Measurements from ENCODE around the gene AGBL3. TPM values are rescaled to one million over a fixed set of nuclear protein-coding genes. Genes with fewer than 3 reads are reported as not detected.

Gene AGBL3
- polyA plus RNA-seq (ENCODE audit: insufficient read length): 17.1 TPM
- long read RNA-seq, donor 1, partial matches to known transcripts: 0 of 1 reads
- long read RNA-seq, donor 1, other reads (novel, unspliced or antisense): 0 of 1 reads
- long read RNA-seq, donor 2: 0 reads
- long read RNA-seq, donor 3, partial matches to known transcripts: 11 of 12 reads
- long read RNA-seq, donor 3, other reads (novel, unspliced or antisense): 0 of 12 reads
- long read RNA-seq, donor 4: 0 reads
- long read RNA-seq, donor 5, partial matches to known transcripts: 0 of 1 reads
- long read RNA-seq, donor 5, other reads (novel, unspliced or antisense): 0 of 1 reads
- long read RNA-seq, donor 6: 0 reads
- long read RNA-seq, donor 7, partial matches to known transcripts: 21 of 32 reads
- long read RNA-seq, donor 7, other reads (novel, unspliced or antisense): 10 of 32 reads
- long read RNA-seq, donor 8: 0 reads

- DNase-seq: peak; percentile 97
Measured at GRCh38 chr7:134986363-134987251, at the start of gene AGBL3. AGBL3 (plus strand) TSS chr7:134986508; CDS start chr7:134987934, 1,426 bp downstream.

GRCh38 chr7:134936893-134937510 is 49.3 kb upstream of the AGBL3 start:
- DNase-seq: no peak

- DNase-seq: no peak
Measured at GRCh38 chr7:134938141-134938540, 48.2 kb upstream of the AGBL3 start.

- no peak for DNase-seq
Measured at GRCh38 chr7:134939136-134939535, 47.2 kb upstream of the AGBL3 start.

GRCh38 chr7:134940729-134941128 is 45.6 kb upstream of the AGBL3 start:
- no peak for DNase-seq

- no peak for DNase-seq
Measured at GRCh38 chr7:134941185-134941900, 45.0 kb upstream of the AGBL3 start.

GRCh38 chr7:134941952-134942351 is 44.4 kb upstream of the AGBL3 start:
- DNase-seq: no peak

- DNase-seq: no peak
Measured at GRCh38 chr7:134942690-134943466, 43.4 kb upstream of the AGBL3 start.

GRCh38 chr7:134943785-134944400 is 42.4 kb upstream of the AGBL3 start:
- no peak for DNase-seq

GRCh38 chr7:134945691-134946090 is 40.6 kb upstream of the AGBL3 start:
- no peak for DNase-seq

- no peak for DNase-seq
Measured at GRCh38 chr7:134946260-134946659, 40.0 kb upstream of the AGBL3 start.

- no peak for DNase-seq
Measured at GRCh38 chr7:134947329-134947728, 39.0 kb upstream of the AGBL3 start.

GRCh38 chr7:134947831-134948230 is 38.5 kb upstream of the AGBL3 start:
- no peak for DNase-seq

GRCh38 chr7:134948246-134948645 is 38.1 kb upstream of the AGBL3 start:
- no peak for DNase-seq

- DNase-seq: no peak
Measured at GRCh38 chr7:134948736-134949135, 37.6 kb upstream of the AGBL3 start.

- no peak for DNase-seq
Measured at GRCh38 chr7:134949171-134949570, 37.1 kb upstream of the AGBL3 start.

GRCh38 chr7:134954197-134955082 is 31.9 kb upstream of the AGBL3 start:
- DNase-seq: peak; percentile 38

GRCh38 chr7:134957005-134957404 is 29.3 kb upstream of the AGBL3 start:
- no peak for DNase-seq

GRCh38 chr7:134959810-134960209 is 26.5 kb upstream of the AGBL3 start:
- no peak for DNase-seq
